Loucy (cell line): ENCODE measurements around the gene XYLB.

Experiments used
- H2AFZ ChIP-seq: fragments of 200-600 bp; sonication (generic); 2 replicates; pipeline ENCODE4 v1.6.0; 2016; ENCODE audit warnings: antibody characterized with exemption, mild to moderate bottlenecking, low read length, moderate library complexity
- H3F3A ChIP-seq: fragments of 200-600 bp; 2 replicates; pipeline ENCODE4 v1.6.0; 2016; ENCODE audit warnings: antibody characterized with exemption, low read depth, mild to moderate bottlenecking
- H3K27me3 ChIP-seq: fragments of 200-600 bp; sonication (generic); 2 replicates; pipeline ENCODE4 v1.6.1; 2014; ENCODE audit warnings: low read length, mild to moderate bottlenecking; ENCODE audit not compliant: insufficient read depth, poor library complexity, severe bottlenecking
- H3K36me3 ChIP-seq: fragments of 200-600 bp; sonication (generic); 2 replicates; pipeline ENCODE4 v1.6.1; 2016; ENCODE audit warnings: low read length; ENCODE audit not compliant: insufficient read depth
- H3K4me1 ChIP-seq: fragments of 200-600 bp; sonication (generic); 2 replicates; pipeline ENCODE4 v1.5.1; 2014; ENCODE audit warnings: low read length, mild to moderate bottlenecking; ENCODE audit not compliant: insufficient read depth, poor library complexity, severe bottlenecking
- H3K4me2 ChIP-seq: fragments of 200-600 bp; sonication (generic); 2 replicates; pipeline ENCODE4 v1.6.0; 2014; ENCODE audit warnings: antibody characterized with exemption, low read length, low read depth, mild to moderate bottlenecking; ENCODE audit not compliant: poor library complexity, severe bottlenecking
- H3K4me3 ChIP-seq: fragments of 200-600 bp; sonication (generic); 2 replicates; pipeline ENCODE4 v1.5.1; 2014; ENCODE audit warnings: low read length, mild to moderate bottlenecking, mixed read lengths; ENCODE audit not compliant: poor library complexity, severe bottlenecking
- H3K79me2 ChIP-seq: fragments of 200-600 bp; sonication (generic); 2 replicates; pipeline ENCODE4 v1.6.1; 2014; ENCODE audit warnings: low read length; ENCODE audit not compliant: insufficient read depth
- H3K9ac ChIP-seq: fragments of 200-600 bp; sonication (generic); 2 replicates; pipeline ENCODE4 v1.6.0; 2014; ENCODE audit warnings: mild to moderate bottlenecking, low read depth, low read length, moderate library complexity; ENCODE audit not compliant: poor library complexity, severe bottlenecking
- H3K9me2 ChIP-seq: fragments of 200-600 bp; sonication (generic); replicated peaks from 2 replicates; pipeline ENCODE4 v1.6.1; 2016; ENCODE audit warnings: low read depth, low read length, mixed read lengths
- H3K9me3 ChIP-seq: fragments of 200-600 bp; sonication (generic); 2 replicates; pipeline ENCODE4 v1.6.1; 2014; ENCODE audit warnings: mild to moderate bottlenecking, antibody characterized with exemption, low read length, low read depth; ENCODE audit not compliant: insufficient read depth
- H4K20me1 ChIP-seq: fragments of 200-600 bp; sonication (generic); 2 replicates; pipeline ENCODE4 v1.6.0; 2014; ENCODE audit warnings: antibody characterized with exemption, low read length, mild to moderate bottlenecking; ENCODE audit not compliant: insufficient read depth, poor library complexity, severe bottlenecking
- EZH2phosphoT487 ChIP-seq: fragments of 200-600 bp; IDR thresholded peaks from 2 replicates; pipeline ENCODE4 v1.6.1; 2018; ENCODE audit warnings: antibody characterized with exemption, mild to moderate bottlenecking, moderate library complexity, borderline replicate concordance
- TF ChIP-seq, protein P1 (sequence below): fragments of 200-600 bp; sonication (generic); conservative IDR thresholded peaks from 2 replicates; pipeline ENCODE4 v1.5.1; 2014; ENCODE audit warnings: mild to moderate bottlenecking, antibody characterized with exemption, low read length

Gene XYLB

DNA sequence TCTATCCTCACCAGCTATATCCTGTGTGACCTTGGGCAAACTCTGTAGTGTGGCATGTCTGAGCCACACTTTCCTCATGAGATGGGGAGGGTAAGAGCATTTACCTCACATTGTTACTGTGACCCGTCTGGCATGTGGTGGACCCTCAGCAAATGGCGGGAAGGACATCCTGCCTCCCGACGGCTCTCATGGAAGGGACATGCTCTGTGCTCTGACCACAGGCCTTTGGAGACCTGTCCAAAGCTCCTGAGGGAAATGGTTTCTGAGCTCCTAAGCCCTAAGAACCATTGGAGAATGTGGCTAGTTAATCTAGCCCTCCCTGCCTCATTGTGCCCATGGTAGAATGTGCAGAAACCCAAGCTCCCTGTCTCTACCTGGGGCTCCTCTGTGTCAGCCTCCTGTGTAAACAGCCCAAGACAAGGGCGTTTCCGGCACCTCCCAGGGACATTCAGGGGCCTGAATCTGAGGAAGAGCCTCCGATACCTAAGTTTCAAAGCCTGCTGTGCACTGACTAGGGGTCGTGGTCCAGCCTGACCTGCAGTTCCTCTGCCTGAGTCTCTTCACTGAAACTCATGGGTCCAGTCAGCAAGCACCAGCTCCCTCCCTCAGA is 29.0 kb downstream of the XYLB start:
- H3K36me3 ChIP-seq: peaks cover 47% of the 10 kb centered on the region; the same call in 1 of the 2 replicates

DNA sequence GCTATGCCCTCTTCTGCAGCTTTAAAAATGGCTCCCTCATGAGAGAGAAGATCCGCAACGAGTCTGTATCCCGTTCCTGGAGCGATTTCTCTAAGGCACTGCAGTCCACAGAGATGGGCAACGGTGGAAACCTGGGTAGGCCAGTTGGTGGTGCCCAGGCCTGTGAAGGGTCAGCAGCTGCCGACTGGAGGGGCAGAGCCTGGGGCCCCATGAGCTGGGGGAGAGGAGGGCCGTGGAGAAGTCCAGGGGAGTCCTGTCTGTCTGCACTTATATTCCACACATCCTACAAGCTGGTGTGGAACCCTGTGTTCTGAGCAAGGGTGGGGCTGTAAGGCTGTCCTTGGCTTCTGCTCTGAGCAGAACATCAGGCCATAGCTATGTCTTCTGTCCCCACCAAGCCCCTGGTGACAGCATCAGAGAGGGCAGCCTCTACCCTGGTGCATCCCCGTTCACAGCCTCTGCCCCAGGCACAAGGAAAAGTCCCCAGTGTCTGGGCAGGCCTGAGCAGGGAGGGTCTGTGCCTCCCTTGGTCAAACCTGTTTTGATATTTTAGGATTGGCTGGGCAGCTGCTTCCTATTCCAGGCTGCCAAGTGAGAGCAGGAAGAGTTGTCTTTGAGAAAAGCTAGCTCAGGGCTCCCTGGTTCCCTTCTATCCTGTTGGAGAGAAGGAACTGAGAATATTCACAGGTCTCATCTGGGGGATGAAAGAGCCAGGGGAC is 29.7 kb downstream of the XYLB start:
- H3K27me3 ChIP-seq: no peaks in the 10 kb centered on the region
- no peaks in the 10 kb centered on the region for H3K79me2 ChIP-seq
- H3K9ac ChIP-seq: no peak overlapping the region
- no peak for TF ChIP-seq EZH2phosphoT487
- TF ChIP-seq, protein P1, sequence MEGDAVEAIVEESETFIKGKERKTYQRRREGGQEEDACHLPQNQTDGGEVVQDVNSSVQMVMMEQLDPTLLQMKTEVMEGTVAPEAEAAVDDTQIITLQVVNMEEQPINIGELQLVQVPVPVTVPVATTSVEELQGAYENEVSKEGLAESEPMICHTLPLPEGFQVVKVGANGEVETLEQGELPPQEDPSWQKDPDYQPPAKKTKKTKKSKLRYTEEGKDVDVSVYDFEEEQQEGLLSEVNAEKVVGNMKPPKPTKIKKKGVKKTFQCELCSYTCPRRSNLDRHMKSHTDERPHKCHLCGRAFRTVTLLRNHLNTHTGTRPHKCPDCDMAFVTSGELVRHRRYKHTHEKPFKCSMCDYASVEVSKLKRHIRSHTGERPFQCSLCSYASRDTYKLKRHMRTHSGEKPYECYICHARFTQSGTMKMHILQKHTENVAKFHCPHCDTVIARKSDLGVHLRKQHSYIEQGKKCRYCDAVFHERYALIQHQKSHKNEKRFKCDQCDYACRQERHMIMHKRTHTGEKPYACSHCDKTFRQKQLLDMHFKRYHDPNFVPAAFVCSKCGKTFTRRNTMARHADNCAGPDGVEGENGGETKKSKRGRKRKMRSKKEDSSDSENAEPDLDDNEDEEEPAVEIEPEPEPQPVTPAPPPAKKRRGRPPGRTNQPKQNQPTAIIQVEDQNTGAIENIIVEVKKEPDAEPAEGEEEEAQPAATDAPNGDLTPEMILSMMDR: no peak
- peaks cover 15% of the 10 kb centered on the region for H3K4me1 ChIP-seq
- H4K20me1 ChIP-seq: no peaks in the 10 kb centered on the region
- H3K9me3 ChIP-seq: no peaks in the 10 kb centered on the region
- no peak overlapping the region for H3K4me2 ChIP-seq
- no peak overlapping the region for H2AFZ ChIP-seq
- H3K4me3 ChIP-seq: no peak overlapping the region
- no peaks in the 10 kb centered on the region for H3K9me2 ChIP-seq
- peaks cover 50% of the 10 kb centered on the region; the same call in 1 of the 2 replicates for H3K36me3 ChIP-seq
- H3F3A ChIP-seq: no peaks in the 10 kb centered on the region

More for the DNA sequence above, 29.0 kb downstream of the XYLB start:
- Histone ChIP-seq H3K79me2 (no peaks in the 10 kb centered on the region), H2AFZ (no peak overlapping the region), H4K20me1 (no peaks in the 10 kb centered on the region), H3K4me3 (no peak overlapping the region), H3K27me3 (no peaks in the 10 kb centered on the region), H3K9ac (no peak overlapping the region), H3K9me2 (no peaks in the 10 kb centered on the region), H3K4me2 (no peak overlapping the region), H3F3A (no peaks in the 10 kb centered on the region), H3K9me3 (no peaks in the 10 kb centered on the region), H3K4me1 (peaks cover 15% of the 10 kb centered on the region)
- TF ChIP-seq, protein P1: no peak
- TF ChIP-seq EZH2phosphoT487: no peak

DNA sequence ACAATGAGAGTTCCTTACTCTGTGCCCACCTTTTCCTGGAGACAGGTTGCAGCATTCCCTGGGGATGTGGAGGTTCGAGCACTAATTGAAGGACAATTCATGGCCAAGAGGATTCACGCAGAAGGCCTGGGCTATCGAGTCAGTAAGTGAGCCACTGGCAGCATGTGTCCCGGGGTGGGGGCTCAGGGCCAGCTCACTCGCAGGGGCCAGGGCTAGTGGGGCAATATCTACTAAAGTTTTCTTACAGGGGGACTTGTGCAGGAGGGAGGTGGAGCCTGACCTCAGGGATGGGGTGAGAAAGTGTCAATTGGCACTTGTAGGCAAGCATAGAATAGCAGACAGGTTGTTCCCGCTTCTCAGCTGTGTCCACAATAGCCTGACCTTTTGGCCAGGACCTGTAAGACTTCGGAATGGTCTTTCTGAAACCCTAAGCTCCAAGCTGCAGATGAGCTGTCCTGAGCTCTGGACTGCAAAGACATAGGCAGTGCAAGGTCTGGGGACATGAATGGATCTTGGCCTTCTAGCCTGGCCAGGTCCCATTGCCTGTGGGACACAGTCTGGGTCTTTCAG is 32.7 kb downstream of the XYLB start:
- H3K36me3 ChIP-seq: peaks cover 48% of the 10 kb centered on the region; the same call in 1 of the 2 replicates
- H3K27me3 ChIP-seq: no peaks in the 10 kb centered on the region
- no peak overlapping the region for H3K4me2 ChIP-seq
- no peaks in the 10 kb centered on the region for H3K79me2 ChIP-seq
- H3K9me3 ChIP-seq: no peaks in the 10 kb centered on the region
- no peak overlapping the region for H2AFZ ChIP-seq
- peaks cover 6% of the 10 kb centered on the region for H3K4me1 ChIP-seq
- no peak overlapping the region for H3K9ac ChIP-seq
- no peaks in the 10 kb centered on the region for H3K9me2 ChIP-seq
- H4K20me1 ChIP-seq: no peaks in the 10 kb centered on the region
- no peak overlapping the region for H3K4me3 ChIP-seq
- H3F3A ChIP-seq: no peaks in the 10 kb centered on the region
- TF ChIP-seq, protein P1: no peak
- TF ChIP-seq EZH2phosphoT487: no peak
